ENCODE measurements around the gene C11orf58. TPM values are rescaled to one million over a fixed set of nuclear protein-coding genes. Genes with fewer than 3 reads are reported as not detected.
A peak's percentile ranks its signal among the peaks of the same experiment; 100 is the strongest.

C11orf58 gene
- total and polyA plus RNA-seq, 3 experiments from 2014 or later: 144 to 188 (median 163) TPM

- peaks cover 0 to 2% (median 0%) of the 10 kb centered on the region in 5 donors for H3K9me3 Mint-ChIP-seq
- no peaks in the 10 kb centered on the region for H3K36me3 Mint-ChIP-seq
- no peaks in the 10 kb centered on the region for H3K4me1 Mint-ChIP-seq
- Histone ChIP-seq H3K27ac (ENCODE audit: low read depth, low read length) (no peak overlapping the region), H3K4me3 (ENCODE audit: low read length) (no peak overlapping the region), H3K36me3 (ENCODE audit: insufficient read depth, low read length) (no peaks in the 10 kb centered on the region), H3K4me1 (ENCODE audit: insufficient read depth, low read length) (no peaks in the 10 kb centered on the region), H3K27me3 (ENCODE audit: insufficient read depth, low read length, poor library complexity, severe bottlenecking) (no peaks in the 10 kb centered on the region), H3K9me3 (ENCODE audit: low read length) (no peaks in the 10 kb centered on the region)
- H3K27ac Mint-ChIP-seq: no peak overlapping the region
- no peak for DNase-seq
- H3K27me3 Mint-ChIP-seq: peaks cover 0 to 1% of the 10 kb centered on the region in 2 donors
- no peak overlapping the region for H3K4me3 Mint-ChIP-seq
- ChIA-PET CTCF (interaction anchor here (1.2 to 1.4 kb wide), 2 partner anchors 8 to 10 kb away, joined by 3 to 5 read pairs; no protein-coding TSS in a partner anchor), POLR2A (no interaction called here)
Measured at GRCh38 chr11:16777613-16777975, 39.1 kb downstream of the C11orf58 start.

GRCh38 chr11:16778286-16778685, 39.8 kb downstream of the C11orf58 start:
- POLR2A ChIA-PET: no interaction called here
- peaks cover 0 to under 1% of the 10 kb centered on the region in 2 donors for H3K27me3 Mint-ChIP-seq
- Histone ChIP-seq H3K27me3 (ENCODE audit: insufficient read depth, low read length, poor library complexity, severe bottlenecking) (no peaks in the 10 kb centered on the region), H3K4me1 (ENCODE audit: insufficient read depth, low read length) (no peaks in the 10 kb centered on the region), H3K4me3 (ENCODE audit: low read length) (no peak overlapping the region), H3K27ac (ENCODE audit: low read depth, low read length) (no peak overlapping the region), H3K9me3 (ENCODE audit: low read length) (no peaks in the 10 kb centered on the region), H3K36me3 (ENCODE audit: insufficient read depth, low read length) (no peaks in the 10 kb centered on the region)
- no peaks in the 10 kb centered on the region for H3K36me3 Mint-ChIP-seq
- CTCF ChIA-PET: interaction anchor here (1.2 kb wide), 1 partner anchor 10 kb away, joined by 5 read pairs; no protein-coding TSS in a partner anchor
- peaks cover 0 to 2% (median 0%) of the 10 kb centered on the region in 5 donors for H3K9me3 Mint-ChIP-seq
- H3K4me3 Mint-ChIP-seq: no peak overlapping the region
- no peaks in the 10 kb centered on the region for H3K4me1 Mint-ChIP-seq
- peak overlapping the region in 1 of 8 donors; percentile 64 for H3K27ac Mint-ChIP-seq
- no peak for DNase-seq

GRCh38 chr11:16778876-16779275, 40.4 kb downstream of the C11orf58 start:
- no peaks in the 10 kb centered on the region for H3K27me3 Mint-ChIP-seq

GRCh38 chr11:16779436-16779835, 41.0 kb downstream of the C11orf58 start:
- H3K4me3 Mint-ChIP-seq: no peak overlapping the region
- no peaks in the 10 kb centered on the region for H3K27me3 Mint-ChIP-seq
- no peaks in the 10 kb centered on the region for H3K36me3 Mint-ChIP-seq
- Histone ChIP-seq H3K9me3 (ENCODE audit: low read length) (no peaks in the 10 kb centered on the region), H3K4me3 (ENCODE audit: low read length) (no peak overlapping the region), H3K36me3 (ENCODE audit: insufficient read depth, low read length) (no peaks in the 10 kb centered on the region), H3K27ac (ENCODE audit: low read depth, low read length) (no peak overlapping the region), H3K27me3 (ENCODE audit: insufficient read depth, low read length, poor library complexity, severe bottlenecking) (no peaks in the 10 kb centered on the region), H3K4me1 (ENCODE audit: insufficient read depth, low read length) (no peaks in the 10 kb centered on the region)
- ChIA-PET CTCF (no interaction called here), POLR2A (no interaction called here)
- no peak for DNase-seq
- no peak overlapping the region for H3K27ac Mint-ChIP-seq
- no peaks in the 10 kb centered on the region for H3K4me1 Mint-ChIP-seq
- peaks cover 0 to 2% (median 0%) of the 10 kb centered on the region in 5 donors for H3K9me3 Mint-ChIP-seq

More at GRCh38 chr11:16778876-16779275, 40.4 kb downstream of the C11orf58 start:
- DNase-seq: no peak
- Mint-ChIP-seq H3K4me3 (no peak overlapping the region), H3K27ac (no peak overlapping the region), H3K4me1 (no peaks in the 10 kb centered on the region), H3K9me3 (peaks cover 0 to 2% (median 0%) of the 10 kb centered on the region in 5 donors), H3K36me3 (no peaks in the 10 kb centered on the region)
- H3K4me3 ChIP-seq (ENCODE audit: low read length): no peak overlapping the region
- no peaks in the 10 kb centered on the region for H3K27me3 ChIP-seq (ENCODE audit: insufficient read depth, low read length, poor library complexity, severe bottlenecking)
- H3K36me3 ChIP-seq (ENCODE audit: insufficient read depth, low read length): no peaks in the 10 kb centered on the region
- H3K9me3 ChIP-seq (ENCODE audit: low read length): no peaks in the 10 kb centered on the region
- ChIA-PET POLR2A (no interaction called here), CTCF (interaction anchor here (1.2 kb wide), 1 partner anchor 9 kb away, joined by 5 read pairs; no protein-coding TSS in a partner anchor)
- H3K4me1 ChIP-seq (ENCODE audit: insufficient read depth, low read length): no peaks in the 10 kb centered on the region
- H3K27ac ChIP-seq (ENCODE audit: low read depth, low read length): no peak overlapping the region

GRCh38 chr11:16780146-16780545, 41.7 kb downstream of the C11orf58 start:
- POLR2A ChIA-PET: no interaction called here
- no peaks in the 10 kb centered on the region for H3K27me3 ChIP-seq (ENCODE audit: insufficient read depth, low read length, poor library complexity, severe bottlenecking)
- no peak for DNase-seq
- peaks cover 0 to 2% (median 0%) of the 10 kb centered on the region in 5 donors for H3K9me3 Mint-ChIP-seq
- no peaks in the 10 kb centered on the region for H3K4me1 Mint-ChIP-seq
- H3K9me3 ChIP-seq (ENCODE audit: low read length): no peaks in the 10 kb centered on the region
- CTCF ChIA-PET: no interaction called here
- H3K27ac ChIP-seq (ENCODE audit: low read depth, low read length): no peak overlapping the region
- no peaks in the 10 kb centered on the region for H3K27me3 Mint-ChIP-seq
- H3K4me3 Mint-ChIP-seq: peak overlapping the region in 1 of 7 donors; percentile 32
- no peak overlapping the region for H3K27ac Mint-ChIP-seq
- H3K4me3 ChIP-seq (ENCODE audit: low read length): no peak overlapping the region
- no peaks in the 10 kb centered on the region for H3K36me3 Mint-ChIP-seq
- H3K4me1 ChIP-seq (ENCODE audit: insufficient read depth, low read length): no peaks in the 10 kb centered on the region
- H3K36me3 ChIP-seq (ENCODE audit: insufficient read depth, low read length): no peaks in the 10 kb centered on the region

- POLR2A ChIA-PET: no interaction called here
- no peak for DNase-seq
- Mint-ChIP-seq H3K9me3 (peaks cover 0 to 2% (median 0%) of the 10 kb centered on the region in 5 donors), H3K36me3 (no peaks in the 10 kb centered on the region), H3K27me3 (no peaks in the 10 kb centered on the region), H3K27ac (no peak overlapping the region), H3K4me3 (peak overlapping the region in 1 of 7 donors; percentile 32), H3K4me1 (peaks cover 0 to 3% (median 0%) of the 10 kb centered on the region in 3 donors)
- no peaks in the 10 kb centered on the region for H3K27me3 ChIP-seq (ENCODE audit: insufficient read depth, low read length, poor library complexity, severe bottlenecking)
- no peaks in the 10 kb centered on the region for H3K9me3 ChIP-seq (ENCODE audit: low read length)
- CTCF ChIA-PET: no interaction called here
- no peak overlapping the region for H3K4me3 ChIP-seq (ENCODE audit: low read length)
- no peak overlapping the region for H3K27ac ChIP-seq (ENCODE audit: low read depth, low read length)
- no peaks in the 10 kb centered on the region for H3K4me1 ChIP-seq (ENCODE audit: insufficient read depth, low read length)
- H3K36me3 ChIP-seq (ENCODE audit: insufficient read depth, low read length): no peaks in the 10 kb centered on the region
Measured at GRCh38 chr11:16780698-16781550, 42.5 kb downstream of the C11orf58 start.

- CTCF ChIA-PET: interaction anchor here (1.9 kb wide), 1 partner anchor 10 kb away, joined by 4 read pairs; no protein-coding TSS in a partner anchor
Measured at GRCh38 chr11:16781936-16782919, 43.8 kb downstream of the C11orf58 start.

More at GRCh38 chr11:16781936-16782919, 43.8 kb downstream of the C11orf58 start:
- H3K27me3 ChIP-seq (ENCODE audit: insufficient read depth, low read length, poor library complexity, severe bottlenecking): no peaks in the 10 kb centered on the region
- Mint-ChIP-seq H3K4me1 (peaks cover 0 to 3% (median 0%) of the 10 kb centered on the region in 3 donors), H3K9me3 (peaks cover 0 to 2% (median 0%) of the 10 kb centered on the region in 5 donors), H3K4me3 (no peak overlapping the region), H3K27me3 (no peaks in the 10 kb centered on the region), H3K27ac (peak overlapping the region in 1 of 8 donors; percentile 44), H3K36me3 (no peaks in the 10 kb centered on the region)
- H3K36me3 ChIP-seq (ENCODE audit: insufficient read depth, low read length): no peaks in the 10 kb centered on the region
- no peak overlapping the region for H3K4me3 ChIP-seq (ENCODE audit: low read length)
- no peaks in the 10 kb centered on the region for H3K4me1 ChIP-seq (ENCODE audit: insufficient read depth, low read length)
- H3K27ac ChIP-seq (ENCODE audit: low read depth, low read length): no peak overlapping the region
- no peak for DNase-seq
- H3K9me3 ChIP-seq (ENCODE audit: low read length): no peaks in the 10 kb centered on the region
- POLR2A ChIA-PET: no interaction called here

Measured in CD8-positive, alpha-beta memory T cell (primary cell).